Esophagus muscularis mucosa (tissue), 4 donors: ENCODE measurements around the gene ARHGAP15. TPM values are rescaled to one million over a fixed set of nuclear protein-coding genes. Genes with fewer than 3 reads are reported as not detected.

Experiments used
- DNase-seq: peaks from one replicate; pipeline ENCODE4 v3.0.0-alpha.2; 2017; ENCODE audit errors: extremely low spot score
- H3K27ac ChIP-seq, 4 donors: fragments of 200-600 bp; sonication (generic); replicated peaks in 1 of 4; 1 replicate in 3 of 4; 2 replicates in 1 of 4; pipeline ENCODE4 v1.5.1; 2016 to 2019; ENCODE audit warnings: mild to moderate bottlenecking in 1 of 4
- H3K27me3 ChIP-seq, 4 donors: fragments of 200-600 bp; sonication (generic); one replicate each; pipeline versions ENCODE4 v1.5.1 to v1.6.0; 2016 to 2019
- H3K36me3 ChIP-seq, 4 donors: fragments of 200-600 bp; sonication (generic); one replicate each; pipeline ENCODE4 v1.5.1; 2016 to 2019
- H3K4me1 ChIP-seq, 4 donors: fragments of 200-600 bp; sonication (generic); one replicate each; pipeline ENCODE4 v1.5.1; 2016 to 2019
- H3K4me3 ChIP-seq, 4 donors: fragments of 200-600 bp; sonication (generic); 1 replicate in 2 of 4; 2 replicates in 2 of 4; pipeline ENCODE4 v1.5.1; 2016 to 2019; ENCODE audit warnings: mild to moderate bottlenecking in 4 of 4, moderate library complexity in 1 of 4
- H3K9me3 ChIP-seq, 4 donors: fragments of 200-600 bp; sonication (generic); 1 replicate in 3 of 4; 2 replicates in 1 of 4; pipeline ENCODE4 v1.5.1; 2016 to 2019
- EP300 ChIP-seq: sonication (generic); formaldehyde crosslinking; IDR thresholded peaks from one replicate; pipeline ENCODE4 v1.6.1; 2017; ENCODE audit warnings: antibody characterized with exemption
- POLR2A ChIP-seq: fragments of 450-650 bp; IDR thresholded peaks from one replicate; pipeline ENCODE4 v1.6.1; 2017; ENCODE audit warnings: antibody characterized with exemption, moderate library complexity, mild to moderate bottlenecking, low read depth
- POLR2AphosphoS5 ChIP-seq, 2 donors: sonication (generic); formaldehyde crosslinking; IDR thresholded peaks; one replicate each; pipeline ENCODE4 v1.6.1; 2017; ENCODE audit warnings: antibody characterized with exemption in 2 of 2
- WGBS: methylation state at CpG from one replicate; pipeline ENCODE4 v1.1.5; 2018; 5-methylcytosine and 5-hydroxymethylcytosine counted together
- intact Hi-C: fragments of 100-400 bp; cut with DNase I; formaldehyde crosslinking; loops from one replicate; pipeline ENCODE4 v1.15.1; 2023
- total RNA-seq, 4 donors: library from RNA; depleted of rRNA; stranded (reverse); fragments of >200 nt; gene quantifications; one replicate each; pipeline versions ENCODE4 v1.1.0 to v1.2.1, GENCODE V29; 2016
- TF ChIP-seq, protein P1 (sequence below), 3 experiments: fragments of 200-600 bp in 2 of 3; fragments of 450-650 bp in 1 of 3; sonication (generic) in 2 of 3; IDR thresholded peaks; one replicate each; pipeline ENCODE4 v1.5.1; 2017 to 2019; ENCODE audit warnings: antibody characterized with exemption in 3 of 3, mild to moderate bottlenecking in 2 of 3, moderate library complexity in 1 of 3

The ARHGAP15 gene
- total RNA-seq, 4 donors from 2014 or later, result 5.4 to 13.3 (median 7.1) TPM

DNA sequence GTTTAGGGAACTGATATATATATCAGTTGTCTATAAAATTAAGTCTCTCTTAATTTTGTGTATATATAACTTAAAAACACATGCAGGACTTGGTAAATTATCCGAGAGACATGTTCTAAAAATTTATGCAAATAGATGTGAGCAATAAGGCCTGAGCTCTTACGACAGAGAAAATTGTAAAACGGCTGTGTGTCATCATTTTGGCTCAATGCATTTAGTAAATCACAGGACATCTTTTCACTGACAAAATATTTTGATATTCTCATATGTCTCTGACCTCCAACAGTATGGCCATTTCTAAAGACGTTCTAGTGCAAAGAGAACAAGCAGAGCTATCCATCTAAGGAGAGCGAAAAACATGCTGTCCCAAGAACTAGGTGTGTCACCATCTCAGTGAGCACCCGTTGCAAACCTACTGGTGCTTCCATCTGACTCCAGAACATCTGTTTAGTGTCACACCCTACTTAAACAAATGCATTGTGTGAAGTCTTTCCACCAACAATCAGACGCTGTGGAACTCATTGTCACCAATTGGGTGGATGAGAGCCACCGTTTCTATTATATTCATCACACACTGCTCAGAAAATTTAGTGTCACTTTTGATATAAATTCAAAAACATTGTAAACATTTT lies 108.0 kb downstream of the ARHGAP15 start:
- intact Hi-C loops, result no loop called here
- TF ChIP-seq EP300 (no peak), POLR2A (no peak)
- WGBS, result 69% methylated on average over 8 of the region's 8 CpGs
- Histone ChIP-seq H3K4me3 (no peak overlapping the region), H3K27ac (no peak overlapping the region), H3K36me3 (no peaks in the 10 kb centered on the region), H3K9me3 (peaks cover 0 to 28% (median 10%) of the 10 kb centered on the region in 4 donors), H3K27me3 (no peaks in the 10 kb centered on the region), H3K4me1 (no peaks in the 10 kb centered on the region)
- no peak for DNase-seq

DNA sequence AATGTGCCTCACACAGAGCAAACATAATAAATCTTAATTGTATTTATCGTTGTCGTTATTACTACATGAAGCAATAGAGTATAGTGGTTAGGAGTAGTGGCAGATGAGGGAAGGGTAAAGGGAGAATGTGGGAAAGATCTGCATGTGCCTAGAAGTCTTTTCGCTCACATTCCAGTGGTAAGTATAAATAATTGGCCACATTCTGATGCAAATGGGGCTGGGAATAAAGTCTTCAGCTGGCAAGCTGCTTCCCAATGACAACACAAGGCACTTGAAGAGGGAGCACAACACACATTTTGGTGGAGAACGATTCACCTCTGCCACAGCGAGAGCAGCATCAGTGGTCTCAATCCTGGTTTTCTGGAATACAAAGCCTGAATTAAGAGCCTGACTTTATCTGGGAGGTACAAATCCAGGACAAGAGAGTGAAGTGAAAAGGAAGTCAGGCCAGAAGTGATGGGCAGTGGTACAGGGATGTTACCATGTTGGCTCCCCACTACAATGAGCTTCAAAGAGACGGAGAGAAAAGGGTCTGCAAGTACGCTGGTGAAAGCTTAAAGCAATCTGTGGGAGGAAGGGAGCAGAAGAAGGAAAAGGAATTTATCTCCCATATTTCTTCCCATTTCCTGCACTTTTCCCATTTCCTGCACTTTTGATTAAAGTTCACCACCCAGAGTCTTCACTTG lies 112.3 kb downstream of the ARHGAP15 start:
- H3K4me3 ChIP-seq, result no peak overlapping the region
- no peak overlapping the region for H3K27ac ChIP-seq
- TF ChIP-seq POLR2A (no peak), EP300 (no peak), POLR2AphosphoS5 (IDR thresholded peaks at IDR 0.05) (no peak)
- TF ChIP-seq, protein P1, sequence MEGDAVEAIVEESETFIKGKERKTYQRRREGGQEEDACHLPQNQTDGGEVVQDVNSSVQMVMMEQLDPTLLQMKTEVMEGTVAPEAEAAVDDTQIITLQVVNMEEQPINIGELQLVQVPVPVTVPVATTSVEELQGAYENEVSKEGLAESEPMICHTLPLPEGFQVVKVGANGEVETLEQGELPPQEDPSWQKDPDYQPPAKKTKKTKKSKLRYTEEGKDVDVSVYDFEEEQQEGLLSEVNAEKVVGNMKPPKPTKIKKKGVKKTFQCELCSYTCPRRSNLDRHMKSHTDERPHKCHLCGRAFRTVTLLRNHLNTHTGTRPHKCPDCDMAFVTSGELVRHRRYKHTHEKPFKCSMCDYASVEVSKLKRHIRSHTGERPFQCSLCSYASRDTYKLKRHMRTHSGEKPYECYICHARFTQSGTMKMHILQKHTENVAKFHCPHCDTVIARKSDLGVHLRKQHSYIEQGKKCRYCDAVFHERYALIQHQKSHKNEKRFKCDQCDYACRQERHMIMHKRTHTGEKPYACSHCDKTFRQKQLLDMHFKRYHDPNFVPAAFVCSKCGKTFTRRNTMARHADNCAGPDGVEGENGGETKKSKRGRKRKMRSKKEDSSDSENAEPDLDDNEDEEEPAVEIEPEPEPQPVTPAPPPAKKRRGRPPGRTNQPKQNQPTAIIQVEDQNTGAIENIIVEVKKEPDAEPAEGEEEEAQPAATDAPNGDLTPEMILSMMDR (IDR thresholded peaks at IDR 0.05), result no peak
- H3K9me3 ChIP-seq, result no peaks in the 10 kb centered on the region
- WGBS, result 82% methylated on average over 7 of the region's 7 CpGs
- DNase-seq, result no peak
- H3K36me3 ChIP-seq, result no peaks in the 10 kb centered on the region
- intact Hi-C loops, result no loop called here
- H3K27me3 ChIP-seq, result no peaks in the 10 kb centered on the region
- H3K4me1 ChIP-seq, result no peaks in the 10 kb centered on the region

DNA sequence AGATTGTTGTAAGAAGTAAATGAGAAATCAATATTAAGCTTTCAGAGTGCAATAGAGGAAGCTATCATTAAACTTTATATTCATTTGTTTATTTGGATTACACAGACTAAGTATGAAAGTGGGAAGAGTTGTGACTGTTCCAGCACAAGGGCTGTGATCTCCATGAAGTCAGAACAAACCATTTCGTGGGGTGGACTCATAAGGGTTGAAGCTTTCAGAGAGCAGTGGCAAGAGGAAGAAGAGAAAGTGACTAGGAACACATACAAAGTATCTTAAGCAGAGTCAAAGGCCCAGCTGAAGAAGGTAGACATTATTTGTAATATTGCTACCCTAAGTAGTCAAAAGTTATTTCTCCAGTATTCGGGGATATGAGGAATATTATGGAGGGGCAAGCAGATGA lies 117.0 kb downstream of the ARHGAP15 start:
- no peak for DNase-seq
- no peaks in the 10 kb centered on the region for H3K36me3 ChIP-seq
- no peaks in the 10 kb centered on the region for H3K4me1 ChIP-seq
- TF ChIP-seq, protein P1 (IDR thresholded peaks at IDR 0.05), result no peak
- no peak for TF ChIP-seq POLR2AphosphoS5 (IDR thresholded peaks at IDR 0.05)
- TF ChIP-seq EP300, result no peak
- TF ChIP-seq POLR2A, result no peak
- no peaks in the 10 kb centered on the region for H3K27me3 ChIP-seq
- intact Hi-C loops, result no loop called here
- no peak overlapping the region for H3K27ac ChIP-seq
- 75% methylated on average over 2 of the region's 2 CpGs for WGBS
- no peak overlapping the region for H3K4me3 ChIP-seq
- no peaks in the 10 kb centered on the region for H3K9me3 ChIP-seq

DNA sequence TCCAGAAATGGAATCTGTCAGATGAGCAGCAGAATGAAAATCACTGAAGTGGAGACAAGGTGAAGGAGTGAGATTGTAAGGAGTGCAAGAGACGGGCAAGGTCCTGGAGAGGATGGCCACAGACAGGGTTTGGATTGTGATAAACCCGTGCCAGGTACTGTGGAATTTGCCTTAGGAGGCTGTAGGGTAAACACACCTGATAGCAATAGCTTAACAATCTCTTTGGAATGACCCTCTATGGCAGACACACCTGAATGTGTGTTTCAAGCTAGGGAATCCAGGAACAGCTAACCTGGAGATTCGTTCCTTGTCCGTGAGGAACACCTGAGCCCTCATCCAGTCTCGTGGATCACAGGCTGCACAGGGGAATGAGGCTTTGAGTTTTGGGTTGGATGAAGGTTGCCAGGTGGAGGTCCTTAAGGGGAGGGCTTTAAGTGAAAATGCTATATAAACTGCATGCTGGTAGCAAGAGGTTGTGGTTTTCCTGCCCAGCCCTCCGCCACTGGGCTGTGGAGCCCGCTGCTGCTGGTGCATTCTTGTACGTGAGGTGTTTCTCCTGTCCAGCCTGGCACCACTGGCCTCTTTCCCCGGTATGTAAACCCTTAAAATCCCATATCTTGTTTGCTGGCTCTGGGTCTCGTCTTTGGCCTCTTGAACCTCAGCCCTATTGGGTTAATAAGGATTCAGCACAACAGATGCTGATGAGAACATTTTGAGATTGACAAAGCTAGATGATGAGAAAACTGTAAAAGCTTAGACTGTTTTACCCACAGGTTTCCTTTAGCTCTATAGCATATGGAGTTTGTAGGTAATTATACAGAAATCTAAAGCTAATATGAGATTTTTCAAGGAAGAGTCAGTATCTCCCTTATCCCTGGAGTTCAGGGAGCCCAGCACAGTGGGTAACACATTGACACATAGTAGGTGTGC lies 117.9 kb downstream of the ARHGAP15 start:
- intact Hi-C loops, result no loop called here
- no peaks in the 10 kb centered on the region for H3K27me3 ChIP-seq
- no peaks in the 10 kb centered on the region for H3K36me3 ChIP-seq
- TF ChIP-seq EP300 (no peak), POLR2A (no peak), POLR2AphosphoS5 (IDR thresholded peaks at IDR 0.05) (no peak)
- TF ChIP-seq, protein P1 (IDR thresholded peaks at IDR 0.05), result no peak
- no peak overlapping the region for H3K27ac ChIP-seq
- DNase-seq, result no peak
- no peak overlapping the region for H3K4me3 ChIP-seq
- H3K9me3 ChIP-seq, result no peaks in the 10 kb centered on the region
- 88% methylated on average over 10 of the region's 10 CpGs for WGBS
- no peaks in the 10 kb centered on the region for H3K4me1 ChIP-seq

DNA sequence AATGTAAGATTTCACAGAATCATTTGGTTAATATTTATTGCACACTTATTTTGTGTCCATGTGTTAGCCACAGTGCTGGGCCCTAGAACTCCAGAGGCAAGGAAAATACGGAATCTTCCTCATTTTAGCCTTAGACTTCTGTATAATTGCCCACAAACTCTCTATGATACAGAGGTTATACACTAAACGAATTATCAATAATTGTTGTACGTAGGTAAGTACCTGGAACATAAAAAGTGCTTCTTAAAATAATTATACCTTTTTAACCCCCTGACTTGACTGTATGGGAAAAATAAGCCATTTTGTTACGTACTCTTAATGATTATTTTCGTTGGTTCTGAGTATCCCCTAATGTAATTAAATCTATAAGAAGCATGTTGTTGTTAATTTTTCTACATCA lies 119.4 kb downstream of the ARHGAP15 start:
- Histone ChIP-seq H3K27me3 (no peaks in the 10 kb centered on the region), H3K4me1 (no peaks in the 10 kb centered on the region), H3K27ac (no peak overlapping the region), H3K36me3 (no peaks in the 10 kb centered on the region), H3K4me3 (no peak overlapping the region), H3K9me3 (no peaks in the 10 kb centered on the region)
- no peak for DNase-seq
- intact Hi-C loops, result no loop called here
- WGBS, result 78% methylated on average over 5 of the region's 5 CpGs
- TF ChIP-seq POLR2A (no peak), EP300 (no peak), POLR2AphosphoS5 (IDR thresholded peaks at IDR 0.05) (no peak)
- TF ChIP-seq, protein P1 (IDR thresholded peaks at IDR 0.05), result no peak
